NOMO-1 treated with dmso at 0.1 percent for 144 hours (cell line): ENCODE measurements around the gene CPNE1.

Experiments
- DNase-seq: peaks from one replicate; lab custom pipeline; 2025; ENCODE audit not compliant: unreplicated experiment; lab: John Stamatoyannopoulos, UW

CPNE1 gene

DNA sequence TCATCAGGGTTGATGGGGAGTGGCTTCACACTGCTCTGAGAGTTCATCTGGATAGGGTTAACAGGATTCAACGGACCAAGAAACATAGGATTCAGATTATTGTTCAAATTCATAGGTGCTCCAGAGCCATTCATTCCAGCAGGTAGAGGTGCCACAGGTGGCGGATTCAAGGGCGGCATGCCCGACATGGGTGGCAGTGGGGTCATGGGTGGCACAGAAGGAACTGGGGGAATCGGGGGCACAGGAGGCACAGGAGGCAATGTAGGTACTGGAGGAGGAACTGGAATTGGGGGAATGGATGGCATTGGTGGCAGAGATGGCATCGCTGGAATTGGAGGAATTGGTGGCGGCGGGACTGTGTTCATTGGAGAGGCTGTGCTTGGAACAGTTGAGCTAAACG, 10.3 kb downstream of the CPNE1 start:
- DNase-seq, result no peak

GRCh38 chr20:35653893-35654292, 10.8 kb downstream of the CPNE1 start:
- DNase-seq, result no peak

DNA sequence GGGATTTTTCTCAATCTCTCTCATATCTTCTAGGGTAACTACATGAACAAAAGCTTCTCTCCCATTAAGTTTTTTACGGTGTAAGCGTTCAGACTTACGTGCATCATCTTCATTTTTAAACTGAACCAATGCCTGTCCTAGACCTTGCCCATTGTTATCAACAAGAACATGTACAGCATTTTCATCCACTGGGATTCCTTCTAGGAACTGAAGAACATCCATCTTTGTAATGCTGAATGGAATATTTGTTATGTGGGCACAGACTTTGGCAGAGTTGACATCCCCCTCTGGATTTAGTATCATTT, 11.3 kb downstream of the CPNE1 start:
- DNase-seq, result no peak

- DNase-seq, result no peak
Observed at GRCh38 chr20:35652641-35653429, 11.9 kb downstream of the CPNE1 start.

GRCh38 chr20:35651958-35652357, 12.7 kb downstream of the CPNE1 start:
- no peak for DNase-seq

DNA sequence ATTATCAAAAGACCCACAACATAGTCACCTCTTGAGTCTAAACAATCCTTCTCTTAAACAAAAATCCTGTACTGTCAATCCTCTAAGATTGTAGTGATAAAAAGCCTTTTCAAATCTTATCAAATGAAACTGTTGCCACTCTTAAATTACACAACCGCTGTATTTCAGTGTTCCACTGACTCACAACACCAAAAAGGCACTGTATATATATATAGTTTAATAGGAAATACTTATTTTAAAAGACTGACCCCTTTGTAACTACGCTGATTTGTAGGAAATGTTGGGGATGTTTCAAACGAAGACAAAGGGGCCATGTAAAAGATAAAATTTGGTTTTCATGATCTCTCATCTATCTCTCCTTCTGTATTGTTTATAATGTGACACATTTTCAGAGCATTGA, 14.1 kb downstream of the CPNE1 start:
- DNase-seq, result no peak

DNA sequence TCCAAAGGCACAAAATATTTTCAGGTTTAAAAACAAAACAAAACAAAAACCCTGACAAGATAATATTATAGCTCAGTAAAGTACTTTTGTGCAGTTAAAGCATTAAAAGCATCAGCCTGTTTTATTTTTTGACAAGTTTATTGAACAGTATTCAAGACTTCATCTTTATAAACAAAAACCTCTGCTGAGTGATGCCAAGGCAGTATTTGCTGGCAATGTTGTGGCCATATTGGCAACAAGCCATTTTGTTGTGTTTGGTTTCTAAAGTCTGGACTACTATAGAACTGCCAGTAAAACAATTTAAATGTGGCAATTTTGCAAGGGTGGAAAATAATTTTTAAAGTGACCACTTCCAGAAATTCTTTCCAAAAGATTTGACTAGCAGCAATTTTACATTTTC, 15.9 kb downstream of the CPNE1 start:
- no peak for DNase-seq

GRCh38 chr20:35644806-35645205, 19.9 kb downstream of the CPNE1 start:
- DNase-seq, result no peak

- DNase-seq, result no peak
Observed at GRCh38 chr20:35643045-35643444, 21.7 kb downstream of the CPNE1 start.

- no peak for DNase-seq
Observed at GRCh38 chr20:35641743-35642142, 23.0 kb downstream of the CPNE1 start.

DNA sequence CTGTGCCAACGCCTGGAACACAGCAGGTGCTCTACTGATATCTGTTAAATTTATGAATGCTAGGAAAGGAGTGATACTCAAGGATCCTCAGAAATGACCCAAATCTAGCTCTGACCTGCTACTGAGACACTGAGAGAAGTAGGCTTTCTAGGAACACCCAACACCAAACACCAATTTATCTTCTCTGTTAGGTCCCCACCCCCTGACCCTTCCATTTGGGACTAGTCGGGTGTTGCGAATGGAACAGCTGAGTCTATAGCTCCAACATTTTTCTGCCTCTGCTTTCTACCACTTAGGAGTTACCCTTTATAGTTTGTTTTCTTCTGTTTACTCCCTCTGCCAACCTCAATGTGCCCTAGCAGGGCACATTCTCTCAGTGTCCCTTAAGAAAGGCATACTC, 24.0 kb downstream of the CPNE1 start:
- no peak for DNase-seq

GRCh38 chr20:35638751-35639150, 25.9 kb downstream of the CPNE1 start:
- no peak for DNase-seq

DNA sequence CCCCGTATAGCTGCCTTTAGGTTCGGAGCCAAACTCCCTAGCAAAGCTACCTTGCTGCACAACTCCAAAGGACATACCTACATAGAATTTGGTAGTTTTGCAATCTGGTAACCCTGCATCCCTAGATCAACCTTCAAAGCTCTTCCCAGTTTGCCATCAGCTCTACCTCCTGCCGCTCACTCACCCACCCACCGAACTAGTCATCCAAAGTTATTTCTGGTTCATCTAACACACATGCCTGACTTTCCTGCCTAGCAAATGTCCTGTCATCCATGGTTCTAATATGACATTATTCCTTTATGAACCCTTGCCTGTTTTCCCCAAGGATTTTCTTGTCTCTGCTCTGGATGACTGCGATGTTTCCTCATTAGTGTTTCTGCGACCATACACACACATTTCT, 27.4 kb downstream of the CPNE1 start:
- DNase-seq, result no peak

DNA sequence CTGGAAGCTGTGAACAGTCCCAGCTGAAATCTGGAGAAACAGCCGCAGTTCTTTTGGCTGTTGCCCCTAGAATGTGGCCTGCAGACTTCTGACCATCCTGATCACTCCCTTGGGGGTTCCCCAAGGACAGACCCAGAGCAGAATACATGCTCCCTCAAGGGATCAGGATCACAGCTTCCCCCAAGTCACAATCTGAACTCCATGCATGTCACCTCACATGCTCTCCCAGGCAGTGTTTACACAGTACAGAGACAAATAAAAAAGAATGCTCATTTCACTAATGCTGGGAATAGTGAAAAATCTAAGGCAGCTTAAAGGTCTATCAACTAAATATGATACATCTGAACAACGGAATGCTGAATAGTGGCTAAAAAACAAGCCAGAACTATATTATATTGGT, 28.6 kb downstream of the CPNE1 start:
- no peak for DNase-seq

DNA sequence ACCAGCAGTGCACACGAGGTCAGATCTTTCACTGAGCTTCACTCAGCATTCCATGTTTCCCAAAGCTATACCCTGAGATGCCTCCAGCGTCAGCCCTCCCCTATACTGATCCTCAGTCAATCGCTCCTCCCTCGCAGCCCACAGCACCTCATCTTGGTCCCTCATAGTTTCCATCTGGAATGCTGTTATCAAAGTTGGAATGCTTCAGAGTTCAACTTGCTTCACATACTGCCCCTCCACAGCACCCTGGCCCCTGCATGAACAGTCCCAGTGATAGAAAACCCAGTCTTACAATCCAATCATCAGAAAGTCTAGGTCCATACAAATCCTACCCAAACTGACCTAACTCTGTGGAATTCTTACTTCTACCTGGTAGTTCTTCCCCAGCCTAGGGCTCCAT, 29.0 kb downstream of the CPNE1 start:
- DNase-seq, result no peak

DNA sequence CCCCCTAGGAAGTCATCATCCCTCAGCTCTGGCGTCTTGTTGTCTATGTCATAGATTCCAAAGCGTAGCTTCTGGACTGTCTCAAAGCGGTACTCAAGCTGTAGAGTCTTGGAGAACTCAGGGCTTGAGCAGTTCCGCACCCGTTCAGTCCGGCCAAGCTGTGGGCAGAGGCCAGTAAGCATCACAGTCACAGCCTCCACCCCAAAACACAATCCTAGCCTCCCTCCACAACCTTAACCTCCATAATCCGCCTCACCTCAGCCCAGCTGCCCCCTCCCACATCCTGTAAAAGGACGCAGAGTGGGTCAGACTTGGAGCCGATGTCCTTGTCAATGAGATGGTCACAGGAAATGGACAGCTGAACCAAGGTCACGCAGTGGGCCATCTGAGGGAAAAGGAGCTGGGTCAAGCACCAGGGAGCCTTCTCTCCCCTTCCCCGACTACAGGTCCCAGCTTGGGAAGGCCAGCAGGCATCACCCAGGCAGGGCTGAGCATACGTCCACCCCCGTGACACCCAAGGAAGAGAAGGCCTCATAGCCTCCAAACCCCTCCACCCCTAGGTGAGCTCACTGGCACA, 32.1 kb downstream of the CPNE1 start:
- DNase-seq, result no peak

GRCh38 chr20:35630636-35631035, 34.1 kb downstream of the CPNE1 start:
- DNase-seq, result no peak

- no peak for DNase-seq
Observed at GRCh38 chr20:35629427-35630145, 35.1 kb downstream of the CPNE1 start.

DNA sequence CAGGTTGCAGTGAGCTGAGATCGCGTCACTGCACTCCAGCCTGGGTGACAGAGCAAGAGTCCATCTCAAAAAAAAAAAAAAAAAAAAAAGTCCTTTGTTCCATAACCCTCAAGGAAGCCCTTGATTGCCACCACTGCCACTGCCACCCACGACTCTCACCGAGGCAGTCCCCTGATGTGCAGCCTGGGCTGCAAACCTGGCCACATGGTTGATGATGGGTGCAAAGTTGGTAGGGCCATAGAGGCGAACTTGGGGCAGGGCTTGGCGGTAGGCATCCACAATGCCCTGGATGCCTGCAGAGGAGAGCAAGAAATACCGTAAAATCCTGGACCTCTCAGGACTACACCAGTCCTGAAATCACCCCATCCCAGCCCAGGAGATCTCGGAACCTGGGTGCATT, 37.6 kb downstream of the CPNE1 start:
- no peak for DNase-seq

DNA sequence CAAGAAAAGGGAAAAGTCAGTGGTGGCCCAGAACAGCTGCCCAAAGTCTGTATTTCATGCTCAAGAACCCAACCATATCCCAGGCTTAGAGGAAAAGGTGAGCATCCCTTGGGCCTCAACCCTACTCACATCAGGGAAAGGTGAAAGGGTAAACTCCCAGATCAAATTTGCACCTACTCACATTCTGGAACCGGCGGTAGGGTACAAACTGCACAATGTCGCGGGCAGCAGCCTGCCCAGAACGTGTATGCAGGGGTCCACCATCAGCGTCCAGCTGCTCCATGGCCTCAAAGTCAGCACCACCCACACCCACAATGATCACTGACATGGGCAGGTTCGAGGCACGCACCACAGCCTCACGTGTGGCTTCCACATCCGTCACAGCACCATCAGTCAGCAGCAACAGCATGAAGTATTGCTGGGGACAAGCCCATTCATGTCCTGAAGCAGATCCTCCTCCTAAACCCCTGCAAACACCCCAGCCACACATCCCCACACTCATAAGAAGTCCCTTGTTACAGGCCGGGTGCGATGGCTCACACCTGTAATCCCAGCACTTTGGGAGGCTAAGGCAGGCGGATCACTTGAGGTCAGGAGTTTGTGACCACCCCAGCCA, 38.2 kb downstream of the CPNE1 start:
- DNase-seq, result no peak

DNA sequence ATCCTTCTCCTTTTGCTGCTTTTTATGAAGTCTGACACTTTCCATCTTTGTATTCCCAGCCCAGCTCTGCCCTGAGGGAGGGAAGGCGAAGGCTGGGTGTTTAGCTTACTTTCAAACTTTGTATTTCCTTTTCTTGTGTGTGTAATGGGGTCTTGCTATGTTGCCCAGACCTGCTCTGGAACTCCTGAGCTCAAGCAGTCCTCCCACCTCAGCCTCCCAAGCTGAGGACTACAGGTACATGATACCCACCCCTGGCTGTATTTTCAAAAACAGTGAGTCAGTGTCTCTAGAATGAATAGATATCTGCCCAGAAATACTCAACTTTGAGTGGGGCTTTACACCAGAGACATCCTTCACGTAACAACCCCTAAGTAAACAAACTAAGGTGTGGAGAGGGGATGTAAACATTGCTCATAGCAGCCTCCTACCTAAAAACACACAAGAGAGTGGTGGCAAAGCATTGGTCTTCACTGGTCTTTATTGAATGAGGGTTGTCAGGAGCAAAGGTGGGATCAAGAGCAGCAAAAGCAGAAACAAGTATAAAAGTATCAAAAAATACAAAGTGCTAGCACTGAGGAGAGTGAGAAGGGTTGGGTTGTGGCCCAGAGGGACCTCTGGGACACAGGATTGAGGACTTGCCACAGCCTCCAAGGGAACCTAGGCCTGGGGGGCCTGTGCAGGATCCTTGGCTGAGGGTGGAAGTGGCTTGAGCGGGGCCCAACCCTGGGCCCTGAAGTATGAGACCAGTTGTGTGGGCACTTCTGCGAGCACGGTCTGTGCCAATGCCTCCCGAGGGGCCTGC, 38.9 kb downstream of the CPNE1 start:
- no peak for DNase-seq
